Measurements from ENCODE around the gene MFN2.

DNA sequence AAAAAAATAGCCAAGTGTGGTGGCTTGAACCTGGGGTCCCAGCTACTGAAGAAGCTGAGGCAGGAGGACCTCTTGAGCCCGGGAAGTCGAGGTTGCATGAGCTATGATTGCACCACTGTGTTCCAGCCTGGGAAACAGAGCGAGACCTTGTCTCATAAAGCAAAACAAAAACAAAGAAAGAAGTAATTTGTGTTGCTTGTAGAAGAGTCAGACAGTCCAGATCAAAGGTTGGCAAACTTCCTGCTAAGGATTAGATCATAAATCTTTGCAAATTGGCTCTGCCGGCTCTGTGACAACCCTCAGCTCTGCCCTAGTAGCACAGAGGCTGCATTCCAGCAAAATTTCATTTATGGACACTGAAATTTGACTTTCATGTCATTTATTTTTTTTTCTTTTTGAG, 19.0 kb upstream of the MFN2 start:
- TF ChIP-seq, protein P1, sequence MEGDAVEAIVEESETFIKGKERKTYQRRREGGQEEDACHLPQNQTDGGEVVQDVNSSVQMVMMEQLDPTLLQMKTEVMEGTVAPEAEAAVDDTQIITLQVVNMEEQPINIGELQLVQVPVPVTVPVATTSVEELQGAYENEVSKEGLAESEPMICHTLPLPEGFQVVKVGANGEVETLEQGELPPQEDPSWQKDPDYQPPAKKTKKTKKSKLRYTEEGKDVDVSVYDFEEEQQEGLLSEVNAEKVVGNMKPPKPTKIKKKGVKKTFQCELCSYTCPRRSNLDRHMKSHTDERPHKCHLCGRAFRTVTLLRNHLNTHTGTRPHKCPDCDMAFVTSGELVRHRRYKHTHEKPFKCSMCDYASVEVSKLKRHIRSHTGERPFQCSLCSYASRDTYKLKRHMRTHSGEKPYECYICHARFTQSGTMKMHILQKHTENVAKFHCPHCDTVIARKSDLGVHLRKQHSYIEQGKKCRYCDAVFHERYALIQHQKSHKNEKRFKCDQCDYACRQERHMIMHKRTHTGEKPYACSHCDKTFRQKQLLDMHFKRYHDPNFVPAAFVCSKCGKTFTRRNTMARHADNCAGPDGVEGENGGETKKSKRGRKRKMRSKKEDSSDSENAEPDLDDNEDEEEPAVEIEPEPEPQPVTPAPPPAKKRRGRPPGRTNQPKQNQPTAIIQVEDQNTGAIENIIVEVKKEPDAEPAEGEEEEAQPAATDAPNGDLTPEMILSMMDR (conservative IDR thresholded peaks at IDR 0.05; ENCODE audit: low read length), result no peak
- no peak for TF ChIP-seq EZH2phosphoT487 (IDR thresholded peaks at IDR 0.05; ENCODE audit: borderline replicate concordance, low read depth, low read length)
